Left ventricle myocardium superior (tissue), 1 donor: ENCODE data around the gene TMEM150B. TPM values are rescaled to one million over a fixed set of nuclear protein-coding genes. Genes with fewer than 3 reads are reported as not detected.

Experiments
- ATAC-seq: fragments of 200-7000 bp; cut with Tn5 transposase; one replicate; pipeline ENCODE4 v1.9.1; 2020; ENCODE audit warnings: mild to moderate bottlenecking, moderate library complexity
- DNase-seq: peaks from one replicate; pipeline ENCODE4 v3.0.0-alpha.2; 2020
- intact Hi-C: fragments of 100-400 bp; cut with micrococcal nuclease; formaldehyde crosslinking; loops from one replicate; pipeline ENCODE4 v1.11.0; 2022
- long read RNA-seq: library from polyadenylated mRNA; unstranded; transcript quantifications from one replicate; pipeline ENCODE4 v2.0.0, GENCODE V29; 2021
- total RNA-seq: library from RNA; stranded (reverse); fragmentation: NEBNext Ultra II Directional; extraction: Animal tissue kit (Norgen Biotek cat#: 25700); gene quantifications from one replicate; pipeline ENCODE4 v1.2.1, GENCODE V29; 2021
- donor health status: DM: no; HTN: yes; CAD: no; lungs with severe emphysema.

TMEM150B gene
- 1.2 TPM for total RNA-seq
- long read RNA-seq = 0 reads

GRCh38 chr19:55325172-55325571, at the start of gene TMEM150B:
TMEM150B (minus strand) TSS chr19:55325341; CDS start chr19:55321036, 4,305 bp downstream.
- no peak for DNase-seq
- peak; percentile 26 for ATAC-seq
- intact Hi-C loops = no loop called here

- no peak for ATAC-seq
- no peak for DNase-seq
- intact Hi-C loops = no loop called here
Observed at GRCh38 chr19:55373993-55374757, 49.0 kb upstream of the TMEM150B start.

- ATAC-seq = no peak
- intact Hi-C loops = no loop called here
Observed at GRCh38 chr19:55373306-55373992, 48.3 kb upstream of the TMEM150B start.

GRCh38 chr19:55372316-55373081, 47.4 kb upstream of the TMEM150B start:
- intact Hi-C loops = no loop called here
- no peak for ATAC-seq

More at GRCh38 chr19:55373306-55373992, 48.3 kb upstream of the TMEM150B start:
- no peak for DNase-seq

GRCh38 chr19:55370305-55370988, 45.3 kb upstream of the TMEM150B start, which contains the start of gene IL11:
IL11 (minus strand) TSS chr19:55370463; CDS start chr19:55370310, 153 bp downstream.
- no peak for DNase-seq
- no peak for ATAC-seq
- intact Hi-C loops = no loop called here

More at GRCh38 chr19:55372316-55373081, 47.4 kb upstream of the TMEM150B start:
- no peak for DNase-seq

- ATAC-seq (peak; percentile 34), DNase-seq (no peak)
- intact Hi-C loops = no loop called here
Observed at GRCh38 chr19:55369653-55370304, 44.6 kb upstream of the TMEM150B start.

- intact Hi-C loops = no loop called here
- ATAC-seq = peak; percentile 62
- peak; percentile 41 for DNase-seq
Observed at GRCh38 chr19:55368701-55369563, 43.8 kb upstream of the TMEM150B start.

GRCh38 chr19:55368106-55368505, 43.0 kb upstream of the TMEM150B start:
- intact Hi-C loops = no loop called here
- ATAC-seq (no peak), DNase-seq (no peak)

- intact Hi-C loops = no loop called here
- ATAC-seq (no peak), DNase-seq (no peak)
Observed at GRCh38 chr19:55366790-55367189, 41.6 kb upstream of the TMEM150B start.

- ATAC-seq = no peak
- intact Hi-C loops = no loop called here
- no peak for DNase-seq
Observed at GRCh38 chr19:55365964-55366363, 40.8 kb upstream of the TMEM150B start.

GRCh38 chr19:55365245-55365644, 40.1 kb upstream of the TMEM150B start:
- intact Hi-C loops = no loop called here
- no peak for ATAC-seq
- no peak for DNase-seq

GRCh38 chr19:55362990-55363716, 38.0 kb upstream of the TMEM150B start, which contains the start of gene GARIN5B:
GARIN5B (minus strand) TSS chr19:55363260; CDS start chr19:55363066, 194 bp downstream.
- no peak for ATAC-seq
- no peak for DNase-seq
- intact Hi-C loops = no loop called here

GRCh38 chr19:55362174-55362989, 37.2 kb upstream of the TMEM150B start:
- intact Hi-C loops = no loop called here
- ATAC-seq (no peak), DNase-seq (no peak)

- intact Hi-C loops = no loop called here
- DNase-seq (no peak), ATAC-seq (no peak)
Observed at GRCh38 chr19:55360902-55361301, 35.8 kb upstream of the TMEM150B start.

- intact Hi-C loops = no loop called here
- ATAC-seq (no peak), DNase-seq (no peak)
Observed at GRCh38 chr19:55358943-55359908, 34.1 kb upstream of the TMEM150B start.
